Esophagus (tissue), 2 donors: ENCODE results near the gene MDFI. TPM values are rescaled to one million over a fixed set of nuclear protein-coding genes. Genes with fewer than 3 reads are reported as not detected.

Source experiments
- H3K27ac ChIP-seq, 2 donors: one replicate each; pipeline ENCODE4 v1.5.1; 2013; ENCODE audit warnings: low read depth in 2 of 2, mild to moderate bottlenecking in 2 of 2, inconsistent platforms in 1 of 2, low read length in 1 of 2, moderate library complexity in 1 of 2
- H3K27me3 ChIP-seq, 2 donors: one replicate each; pipeline ENCODE4 v1.6.1; 2013; ENCODE audit warnings: low read length in 2 of 2, control low read depth in 1 of 2, mild to moderate bottlenecking in 1 of 2; ENCODE audit not compliant: insufficient read depth in 2 of 2, control insufficient read depth in 1 of 2
- H3K36me3 ChIP-seq, 2 donors: one replicate each; pipeline ENCODE4 v1.6.1; 2013; ENCODE audit warnings: low read length in 1 of 2; ENCODE audit not compliant: control insufficient read depth in 2 of 2, insufficient read depth in 2 of 2
- H3K4me1 ChIP-seq, 2 donors: one replicate each; pipeline ENCODE4 v1.6.1; 2013; ENCODE audit warnings: low read length in 1 of 2; ENCODE audit not compliant: control insufficient read depth in 2 of 2, insufficient read depth in 2 of 2
- H3K4me3 ChIP-seq, 2 donors: one replicate each; pipeline ENCODE4 v1.5.1; 2013; ENCODE audit warnings: low read length in 2 of 2, mild to moderate bottlenecking in 2 of 2, low read depth in 1 of 2, moderate library complexity in 1 of 2
- H3K9me3 ChIP-seq, 2 donors: one replicate each; pipeline ENCODE4 v1.6.1; 2013; ENCODE audit warnings: mild to moderate bottlenecking in 2 of 2, low read depth in 1 of 2, low read length in 1 of 2, moderate library complexity in 1 of 2; ENCODE audit not compliant: control insufficient read depth in 2 of 2, insufficient read depth in 1 of 2
- WGBS, 2 donors: extraction: QIAGEN DNeasy Blood & Tissue Kit; methylation state at CpG; one replicate each; pipeline ENCODE4 v1.1.7; 2013; 5-methylcytosine and 5-hydroxymethylcytosine counted together
- polyA plus RNA-seq, 2 donors: library from polyadenylated mRNA; stranded (reverse); fragments of 200-250 nt; gene quantifications; one replicate each; pipeline ENCODE4 v1.2.3, GENCODE V29; 2013
- donor health status: healthy with polysubstance abuse.
- donor health status: Bipolar disorder and iron deficiency.

MDFI gene
- polyA plus RNA-seq, 2 donors, result 57.2 to 70.3 TPM

- Histone ChIP-seq H3K27ac (no peak overlapping the region), H3K9me3 (no peaks in the 10 kb centered on the region), H3K27me3 (no peaks in the 10 kb centered on the region), H3K4me3 (no peak overlapping the region), H3K36me3 (peaks cover 0 to 8% of the 10 kb centered on the region in 2 donors), H3K4me1 (peaks cover 0 to 4% of the 10 kb centered on the region in 2 donors)
- WGBS, 2 donors, result 92 to 94% methylated on average over 6 of the region's 6 CpGs
Measured at GRCh38 chr6:41601248-41601549, 37.1 kb upstream of the MDFI start.

DNA sequence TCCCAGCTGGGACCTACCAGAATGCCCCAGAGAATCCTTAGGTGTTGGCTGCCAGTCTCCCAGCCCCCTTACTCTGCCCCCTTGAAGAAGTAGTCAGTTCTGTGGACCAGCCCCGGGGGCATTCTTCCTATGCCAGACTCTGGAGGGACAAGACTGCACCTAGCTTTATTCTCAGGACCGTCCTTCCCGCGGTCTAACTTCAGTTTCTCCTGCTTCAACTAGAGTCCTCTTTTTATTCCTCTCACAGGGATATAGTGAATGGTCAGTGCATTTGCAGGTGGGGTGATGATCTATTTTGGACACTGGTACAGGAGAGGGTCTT is 35.9 kb upstream of the MDFI start:
- WGBS, 2 donors, result 58 to 64% methylated on average over 4 of the region's 4 CpGs
- Histone ChIP-seq H3K36me3 (peaks cover 0 to 4% of the 10 kb centered on the region in 2 donors), H3K4me1 (peaks cover 0 to 4% of the 10 kb centered on the region in 2 donors), H3K27me3 (no peaks in the 10 kb centered on the region), H3K4me3 (no peak overlapping the region), H3K27ac (no peak overlapping the region), H3K9me3 (no peaks in the 10 kb centered on the region)

DNA sequence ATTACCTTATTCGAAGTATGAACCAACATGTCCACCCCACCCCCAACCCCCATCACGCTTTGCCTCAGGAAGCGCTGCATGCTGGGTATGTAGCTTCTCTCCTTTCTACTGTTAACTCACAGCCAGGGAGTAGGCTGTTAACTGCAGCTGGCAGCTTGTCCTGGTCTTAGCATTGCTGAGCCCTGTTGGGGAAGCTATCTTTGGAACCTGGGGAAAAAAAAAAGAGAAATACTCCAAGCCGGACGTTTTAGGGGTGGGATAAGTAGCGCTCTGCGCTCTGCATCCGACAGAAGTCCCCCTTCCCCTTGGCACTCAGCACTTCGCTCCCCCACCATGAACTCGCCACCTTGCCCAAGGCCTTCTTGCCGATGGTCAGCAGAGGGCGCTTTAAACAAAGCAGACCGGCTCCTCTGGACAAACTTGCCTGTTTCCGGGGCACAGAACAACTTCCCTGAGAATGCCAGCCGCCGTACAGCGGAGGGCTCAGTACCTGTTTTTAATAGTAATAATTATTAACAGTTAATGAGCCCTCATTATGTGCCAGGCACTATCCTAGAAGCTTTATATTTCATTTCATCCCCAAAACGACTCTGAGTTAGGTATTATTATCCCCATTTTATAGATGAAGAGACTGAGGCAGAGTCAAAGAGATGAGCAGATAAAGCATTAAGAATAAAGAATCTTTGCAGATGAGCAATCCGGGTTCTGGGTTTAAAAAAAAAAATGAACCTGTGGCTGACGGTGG is 35.2 kb upstream of the MDFI start:
- H3K36me3 ChIP-seq, result peaks cover 0 to 4% of the 10 kb centered on the region in 2 donors
- H3K27me3 ChIP-seq, result no peaks in the 10 kb centered on the region
- peaks cover 0 to 4% of the 10 kb centered on the region in 2 donors for H3K4me1 ChIP-seq
- no peak overlapping the region for H3K27ac ChIP-seq
- no peaks in the 10 kb centered on the region for H3K9me3 ChIP-seq
- 5% methylated on average over 20 of the region's 20 CpGs for WGBS, 2 donors
- no peak overlapping the region for H3K4me3 ChIP-seq

- 74 to 79% methylated on average over 5 of the region's 5 CpGs for WGBS, 2 donors
- H3K27ac ChIP-seq, result no peak overlapping the region
- H3K4me3 ChIP-seq, result no peak overlapping the region
- H3K9me3 ChIP-seq, result no peaks in the 10 kb centered on the region
- H3K27me3 ChIP-seq, result no peaks in the 10 kb centered on the region
- H3K36me3 ChIP-seq, result peaks cover 0 to under 1% of the 10 kb centered on the region in 2 donors
- peaks cover 0 to 4% of the 10 kb centered on the region in 2 donors for H3K4me1 ChIP-seq
Measured at GRCh38 chr6:41604006-41604405, 34.3 kb upstream of the MDFI start.

- Histone ChIP-seq H3K27ac (no peak overlapping the region), H3K27me3 (no peaks in the 10 kb centered on the region), H3K36me3 (no peaks in the 10 kb centered on the region), H3K9me3 (no peaks in the 10 kb centered on the region), H3K4me1 (peaks cover 0 to 5% of the 10 kb centered on the region in 2 donors), H3K4me3 (no peak overlapping the region)
- 49 to 52% methylated on average over 3 of the region's 3 CpGs for WGBS, 2 donors
Measured at GRCh38 chr6:41605649-41606048, 32.6 kb upstream of the MDFI start.

GRCh38 chr6:41607036-41607435 is 31.2 kb upstream of the MDFI start:
- no peaks in the 10 kb centered on the region for H3K36me3 ChIP-seq
- peaks cover 2 to 7% of the 10 kb centered on the region in 2 donors for H3K4me1 ChIP-seq

DNA sequence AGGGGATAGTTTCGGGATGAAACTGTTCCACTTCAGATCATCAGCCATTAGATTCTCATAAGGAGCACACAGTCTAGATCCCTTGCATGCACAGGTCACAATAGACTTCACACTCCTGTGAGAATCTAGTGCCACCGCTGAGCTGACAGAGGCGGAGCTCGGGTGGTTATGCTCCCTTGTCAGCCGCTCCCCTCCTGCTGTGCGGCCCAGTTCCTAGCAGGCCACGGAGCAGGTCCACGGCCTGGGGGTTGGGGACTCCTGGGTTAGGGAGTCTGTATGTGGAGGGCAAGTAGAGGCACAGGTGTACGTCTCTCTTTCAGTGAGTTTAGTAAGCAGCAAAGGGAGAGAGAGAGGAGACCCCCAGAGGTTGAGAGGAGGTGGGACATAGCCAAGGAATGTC is 30.5 kb upstream of the MDFI start:
- 81 to 83% methylated on average over 9 of the region's 9 CpGs for WGBS, 2 donors
- no peaks in the 10 kb centered on the region for H3K27me3 ChIP-seq

More at GRCh38 chr6:41607036-41607435, 31.2 kb upstream of the MDFI start:
- Histone ChIP-seq H3K27ac (no peak overlapping the region), H3K4me3 (no peak overlapping the region), H3K9me3 (no peaks in the 10 kb centered on the region), H3K27me3 (no peaks in the 10 kb centered on the region)
- 95 to 98% methylated on average over 5 of the region's 5 CpGs for WGBS, 2 donors

DNA sequence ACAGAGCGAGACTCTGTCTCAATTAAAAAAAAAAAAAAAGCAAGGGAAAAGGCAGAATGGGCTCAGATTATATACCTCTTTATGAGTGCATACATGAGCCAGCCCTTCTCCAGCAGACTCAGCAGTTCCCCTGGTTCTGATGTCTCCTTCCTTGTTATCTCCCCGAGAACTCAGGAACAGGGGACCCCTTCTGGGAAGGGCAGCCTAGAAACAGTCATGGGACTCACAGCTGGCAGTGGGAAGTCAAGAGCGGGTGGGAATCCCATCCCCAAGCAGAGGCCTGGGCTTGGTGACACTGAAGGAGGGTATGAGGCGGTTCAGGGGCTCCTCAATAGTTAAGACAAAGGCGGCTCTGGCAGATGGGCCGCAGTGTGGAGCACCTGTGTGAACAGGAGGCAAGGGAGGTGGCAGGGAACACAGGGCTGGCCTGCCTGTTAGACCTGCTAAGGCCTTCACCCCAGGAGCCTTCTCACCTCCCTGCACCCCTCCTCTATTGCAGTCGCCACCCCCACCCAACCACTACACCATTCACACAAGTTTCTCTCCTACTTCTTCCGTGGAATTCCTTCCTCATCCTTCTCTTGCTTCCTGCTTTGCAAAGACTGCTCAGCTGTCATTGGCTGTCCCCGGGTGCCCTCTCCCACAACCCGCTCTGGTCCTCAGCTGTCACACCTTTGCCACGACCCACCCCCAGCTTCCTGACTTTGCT is 29.7 kb upstream of the MDFI start:
- WGBS, 2 donors, result 85 to 87% methylated on average over 11 of the region's 11 CpGs
- Histone ChIP-seq H3K4me3 (no peak overlapping the region), H3K9me3 (no peaks in the 10 kb centered on the region), H3K27me3 (no peaks in the 10 kb centered on the region), H3K36me3 (no peaks in the 10 kb centered on the region), H3K27ac (no peak overlapping the region), H3K4me1 (peaks cover 2 to 4% of the 10 kb centered on the region in 2 donors)

More for the DNA sequence above, 30.5 kb upstream of the MDFI start:
- Histone ChIP-seq H3K4me3 (no peak overlapping the region), H3K36me3 (no peaks in the 10 kb centered on the region), H3K27ac (no peak overlapping the region), H3K9me3 (no peaks in the 10 kb centered on the region), H3K4me1 (peaks cover 2 to 7% of the 10 kb centered on the region in 2 donors)

DNA sequence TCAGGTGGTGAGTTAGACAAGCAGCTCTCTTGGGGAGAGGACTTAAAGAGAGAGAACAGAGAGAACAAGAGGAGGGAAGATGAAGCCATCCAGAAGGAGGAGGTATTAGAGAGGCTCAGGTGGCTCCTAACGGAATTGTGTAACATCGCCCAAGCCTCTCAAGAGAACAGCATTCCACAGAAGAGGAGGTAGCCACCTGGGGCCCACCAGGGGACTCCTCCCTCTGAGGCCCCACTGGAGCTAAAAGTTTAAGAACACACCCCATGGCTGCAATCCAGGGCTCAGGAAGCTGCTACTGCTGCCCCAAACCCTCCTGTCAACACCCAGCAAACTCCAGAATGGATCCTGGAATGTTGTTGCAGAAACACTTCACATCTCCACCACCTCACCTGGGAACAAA is 23.6 kb upstream of the MDFI start:
- H3K9me3 ChIP-seq, result no peaks in the 10 kb centered on the region
- no peaks in the 10 kb centered on the region for H3K27me3 ChIP-seq
- H3K4me3 ChIP-seq, result no peak overlapping the region
- 86 to 94% methylated on average over 2 of the region's 2 CpGs for WGBS, 2 donors
- H3K27ac ChIP-seq, result no peak overlapping the region
- H3K4me1 ChIP-seq, result peaks cover 2 to 3% of the 10 kb centered on the region in 2 donors
- H3K36me3 ChIP-seq, result no peaks in the 10 kb centered on the region

DNA sequence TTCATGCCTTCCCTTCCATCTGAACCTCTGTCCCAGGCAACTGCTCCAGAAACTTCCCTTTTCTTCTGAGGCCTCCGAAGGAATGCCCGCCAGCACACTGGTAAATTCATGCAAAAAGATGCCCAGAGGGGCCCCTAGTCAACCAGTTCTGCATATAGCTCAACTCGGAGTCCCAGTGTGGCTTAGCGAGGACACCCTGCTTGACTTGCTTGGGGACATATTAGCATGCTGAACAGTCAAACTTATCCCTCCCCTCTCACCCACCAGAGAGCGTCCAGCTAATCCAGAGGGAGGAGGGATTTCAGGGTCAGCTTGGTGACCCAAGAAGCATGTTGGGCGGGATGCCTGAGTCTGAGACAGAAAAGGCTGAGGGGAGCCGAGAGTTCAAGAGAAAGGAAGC is 23.0 kb upstream of the MDFI start:
- no peak overlapping the region for H3K4me3 ChIP-seq
- no peaks in the 10 kb centered on the region for H3K9me3 ChIP-seq
- no peak overlapping the region for H3K27ac ChIP-seq
- no peaks in the 10 kb centered on the region for H3K27me3 ChIP-seq
- no peaks in the 10 kb centered on the region for H3K36me3 ChIP-seq
- H3K4me1 ChIP-seq, result peaks cover 2 to 3% of the 10 kb centered on the region in 2 donors
- 73 to 78% methylated on average over 7 of the region's 7 CpGs for WGBS, 2 donors
